GM15510 (cell line): ENCODE measurements around the gene SOCS3.

Experiments
- POLR2A ChIP-seq: IDR thresholded peaks from 3 replicates; pipeline ENCODE4 v1.6.1; 2011; ENCODE audit warnings: borderline replicate concordance; ENCODE audit not compliant: insufficient read length; ENCODE audit errors: extremely low read depth

SOCS3 gene

DNA sequence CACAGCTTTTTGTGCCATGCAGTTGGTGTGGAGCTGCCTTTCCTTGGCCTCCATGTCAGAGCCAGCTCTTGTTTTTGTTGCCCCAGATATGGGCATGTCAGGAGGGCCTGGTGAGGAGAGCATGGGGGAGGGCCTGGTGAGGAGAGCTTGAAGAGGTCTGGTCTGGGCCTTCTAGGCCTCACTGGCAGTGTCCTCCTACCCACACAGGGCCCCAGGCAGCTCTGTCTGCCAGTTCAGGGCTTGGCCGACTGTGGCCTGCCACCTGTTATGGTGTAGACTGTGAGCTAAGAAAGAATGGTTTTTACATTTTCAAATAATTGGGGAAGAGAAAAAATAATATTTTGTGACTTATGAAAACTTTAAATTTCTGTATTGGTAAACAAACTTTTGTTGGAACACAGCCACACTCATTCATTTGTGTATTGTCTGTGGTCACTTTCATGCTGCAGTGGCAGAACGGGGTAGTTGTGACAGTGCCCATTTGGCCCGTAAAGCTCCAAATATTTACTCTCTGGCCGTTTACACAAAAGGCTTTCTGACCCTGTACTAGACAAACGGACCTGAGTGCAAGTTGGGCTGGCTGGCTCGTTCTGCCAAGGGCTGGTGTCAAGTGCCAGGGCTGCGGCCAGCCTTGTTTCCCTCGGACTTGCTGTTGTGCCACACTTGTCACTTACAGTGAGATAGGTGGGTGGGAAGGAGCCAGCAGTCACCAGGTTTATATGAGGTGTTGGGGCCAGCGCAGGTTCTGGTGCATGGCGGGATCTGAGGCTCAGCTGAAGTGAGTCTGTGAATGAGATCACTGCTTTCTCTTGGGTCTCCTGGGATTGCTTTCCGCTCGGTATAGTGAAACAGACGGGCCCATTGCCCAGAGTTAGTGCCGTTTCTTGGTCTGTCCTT is 36.8 kb upstream of the SOCS3 start:
- TF ChIP-seq POLR2A = no peak

DNA sequence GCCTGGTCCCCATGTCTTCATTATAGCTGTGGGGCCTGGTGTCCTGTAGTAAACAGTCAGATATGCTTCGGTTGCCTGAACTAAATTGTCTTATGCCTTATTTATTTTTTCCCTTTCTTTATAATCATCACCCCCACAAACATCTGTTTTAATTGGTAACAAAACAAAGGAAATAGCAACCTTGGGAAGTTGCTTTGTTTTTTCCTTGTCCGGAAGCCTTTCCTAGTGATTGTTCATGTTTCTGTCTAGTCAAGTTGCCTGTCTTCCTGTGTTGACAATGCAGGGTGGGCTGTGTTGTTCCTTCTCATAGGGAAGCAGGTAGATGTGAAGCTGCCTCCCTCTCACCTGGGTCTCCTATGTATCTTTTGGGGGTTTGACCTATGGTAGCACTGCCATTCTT is 35.3 kb upstream of the SOCS3 start:
- no peak for TF ChIP-seq POLR2A

DNA sequence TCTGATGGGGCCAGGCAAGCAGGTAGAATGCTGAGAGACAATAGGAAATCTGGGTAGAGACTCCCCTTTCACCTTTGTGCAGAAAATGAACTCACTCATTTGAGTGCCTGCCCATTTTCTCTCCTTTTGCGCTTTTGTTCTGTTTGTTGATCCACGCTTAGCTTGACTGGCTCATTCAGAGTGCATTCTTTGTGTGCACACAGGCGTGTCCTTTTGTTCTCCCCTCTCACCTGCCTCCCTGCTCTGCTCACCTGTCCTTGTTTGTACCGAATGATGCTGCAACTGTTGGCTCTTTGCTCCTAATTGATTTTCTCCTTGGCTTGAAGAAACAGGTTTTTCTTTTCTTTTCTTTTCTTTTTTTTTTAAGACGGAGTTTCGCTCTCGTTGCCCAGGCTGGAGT is 34.3 kb upstream of the SOCS3 start:
- no peak for TF ChIP-seq POLR2A

DNA sequence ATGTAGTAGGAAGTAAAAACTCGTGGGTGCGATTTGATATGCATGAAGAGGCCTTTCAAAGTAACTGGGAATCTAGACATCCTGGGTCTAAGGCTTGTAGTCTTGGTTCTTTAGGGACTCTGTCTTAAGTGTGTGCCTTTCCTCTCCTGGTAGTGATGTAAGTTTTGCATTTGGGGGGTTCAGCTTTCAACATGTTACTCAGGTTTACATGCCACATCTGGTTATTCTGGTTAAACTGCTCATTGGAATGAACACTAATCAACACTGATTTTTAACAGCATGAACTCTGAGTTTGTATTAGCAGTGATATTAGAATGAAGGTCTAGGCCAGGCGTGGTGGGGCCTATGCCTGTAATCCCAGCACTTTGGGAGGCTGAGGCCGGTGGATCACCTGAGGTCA is 33.7 kb upstream of the SOCS3 start:
- TF ChIP-seq POLR2A = no peak

DNA sequence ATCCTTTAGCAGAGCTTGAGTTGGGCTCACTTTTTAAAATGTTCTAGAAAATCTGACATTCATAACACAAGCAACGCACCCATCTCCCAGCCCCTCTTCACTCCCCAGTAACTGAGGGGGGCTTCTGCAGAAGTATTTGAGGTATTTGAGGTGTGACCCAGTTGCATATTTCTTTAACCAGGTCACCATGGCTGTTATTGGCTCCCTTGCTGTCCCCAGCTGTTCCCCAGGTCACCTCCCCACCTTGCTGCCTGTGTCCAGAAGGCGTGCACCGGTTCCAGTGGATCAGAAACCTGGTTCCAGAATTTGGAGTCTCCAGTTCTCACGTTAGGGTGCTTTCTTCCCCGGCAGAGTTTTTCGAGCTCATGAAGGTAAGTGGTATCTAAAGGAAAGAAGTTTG is 32.4 kb upstream of the SOCS3 start:
- TF ChIP-seq POLR2A = no peak

DNA sequence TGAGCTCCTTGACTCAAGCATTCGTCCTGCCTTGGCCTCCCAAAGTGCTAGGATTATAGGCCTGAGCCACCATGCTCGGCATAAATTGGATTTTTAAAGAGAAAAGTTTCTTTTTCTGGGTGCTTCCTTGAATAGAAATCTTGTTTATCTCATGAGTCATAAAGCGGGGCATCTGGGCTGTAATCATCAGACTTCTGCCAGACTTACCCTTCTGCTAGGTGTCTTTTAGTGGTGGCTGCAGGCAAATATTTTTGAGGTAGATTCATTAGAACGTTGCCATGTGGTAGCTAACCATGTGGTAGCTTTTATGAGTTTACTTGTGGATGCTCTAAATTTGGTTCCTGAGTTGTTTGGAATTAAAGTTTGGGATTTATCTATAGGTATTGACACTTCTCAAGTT is 32.0 kb upstream of the SOCS3 start:
- no peak for TF ChIP-seq POLR2A

DNA sequence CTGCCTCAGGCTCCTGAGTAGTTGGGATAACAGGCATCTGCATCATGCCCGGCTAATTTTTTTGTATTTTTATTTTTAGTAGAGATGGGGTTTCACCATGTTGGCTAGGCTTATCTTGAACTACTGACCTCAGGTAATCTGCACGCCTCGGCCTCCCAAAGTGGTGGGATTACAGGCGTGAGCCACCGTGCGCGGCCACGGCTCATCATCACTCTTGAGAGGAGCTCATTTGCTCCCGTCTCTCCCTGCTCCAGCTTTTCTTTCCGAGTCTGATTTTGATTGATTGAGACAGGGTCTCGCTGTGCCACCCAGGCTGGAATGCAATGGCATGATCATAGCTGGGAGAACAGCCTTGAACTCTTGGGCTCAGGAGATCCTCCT is 31.2 kb upstream of the SOCS3 start:
- TF ChIP-seq POLR2A = no peak

DNA sequence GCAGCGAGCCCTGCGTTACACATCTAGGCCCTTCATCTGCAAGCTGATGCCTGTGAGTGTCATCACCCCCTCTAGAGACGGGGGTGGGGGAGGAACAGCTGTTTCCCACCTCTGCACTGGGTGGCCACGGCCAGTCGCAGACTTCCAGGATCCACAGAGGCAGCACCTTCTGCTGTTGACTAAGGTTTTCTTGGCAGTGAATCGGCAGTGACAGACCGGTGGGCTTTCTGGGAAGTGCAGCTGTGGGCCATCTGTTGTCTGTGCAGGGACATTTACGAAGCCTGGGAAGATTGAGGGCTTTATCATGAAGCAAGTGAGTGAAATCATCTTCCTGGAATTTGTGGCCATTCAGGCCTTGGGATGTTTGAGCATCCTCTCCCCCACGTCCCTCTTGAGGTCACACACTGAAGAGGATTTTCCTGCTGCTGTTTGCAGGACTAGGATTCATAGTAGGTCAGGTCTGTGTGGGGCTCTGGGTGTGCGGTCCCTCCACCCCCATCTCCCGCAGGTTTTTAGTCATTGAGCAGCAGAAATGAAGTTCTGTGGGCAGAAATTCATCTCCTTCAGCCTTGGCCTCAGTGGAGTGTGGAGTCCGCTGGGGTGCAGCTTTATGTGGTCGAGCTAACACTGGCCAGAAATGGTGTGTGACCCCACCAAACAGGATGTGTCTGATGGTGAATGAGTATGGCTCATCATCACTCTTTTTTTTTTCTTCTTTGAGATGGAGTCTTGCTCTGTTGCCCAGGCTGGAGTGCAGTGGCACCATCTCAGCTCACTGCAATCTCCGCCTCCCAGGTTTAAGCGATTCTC is 30.6 kb upstream of the SOCS3 start:
- TF ChIP-seq POLR2A = no peak

DNA sequence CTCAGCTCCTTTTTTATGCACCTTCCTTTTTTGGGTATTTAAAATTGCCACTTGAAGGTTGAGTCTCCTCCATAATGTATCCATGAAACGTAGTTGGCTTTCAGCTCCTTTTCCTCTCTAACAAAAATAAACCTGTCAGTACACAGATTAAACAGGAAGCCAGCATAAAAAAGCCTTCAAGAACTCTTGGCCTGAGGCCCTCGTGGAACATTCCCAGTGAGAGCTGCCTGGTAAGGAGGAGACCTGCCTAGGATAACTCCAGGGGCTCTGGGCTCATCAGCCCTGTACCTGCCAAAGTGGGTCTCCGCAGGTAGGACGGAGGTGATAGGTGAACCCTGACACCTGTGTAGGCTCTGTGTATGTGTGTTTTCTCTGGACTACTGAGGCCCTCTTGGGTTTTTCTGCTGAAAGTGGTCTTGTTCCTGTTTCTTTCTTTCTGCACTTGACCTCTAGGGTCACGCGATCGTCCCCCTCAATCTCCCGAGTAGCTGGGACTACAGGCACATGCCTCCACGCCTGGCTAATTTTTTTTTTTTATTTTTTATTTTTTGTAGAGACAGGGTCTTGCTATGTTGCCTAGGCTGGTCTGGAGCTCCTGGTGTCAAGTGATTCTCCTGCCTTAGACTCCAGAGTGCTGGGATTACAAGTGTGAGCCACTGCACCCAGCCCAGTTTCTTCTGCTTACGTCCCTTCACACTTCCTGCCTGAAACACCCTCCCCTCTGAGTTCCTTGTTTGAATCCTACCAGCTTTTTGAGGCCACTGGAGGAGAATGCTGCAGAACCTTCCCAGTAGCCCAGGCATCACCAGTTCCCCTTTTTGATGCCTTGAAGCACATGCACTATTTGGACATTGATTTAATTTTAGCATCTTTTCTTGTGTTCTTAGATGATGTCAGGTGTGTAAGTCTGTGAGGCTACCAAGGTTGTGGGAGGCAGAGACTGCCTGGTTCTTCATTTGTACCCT is 28.4 kb upstream of the SOCS3 start:
- TF ChIP-seq POLR2A = no peak

DNA sequence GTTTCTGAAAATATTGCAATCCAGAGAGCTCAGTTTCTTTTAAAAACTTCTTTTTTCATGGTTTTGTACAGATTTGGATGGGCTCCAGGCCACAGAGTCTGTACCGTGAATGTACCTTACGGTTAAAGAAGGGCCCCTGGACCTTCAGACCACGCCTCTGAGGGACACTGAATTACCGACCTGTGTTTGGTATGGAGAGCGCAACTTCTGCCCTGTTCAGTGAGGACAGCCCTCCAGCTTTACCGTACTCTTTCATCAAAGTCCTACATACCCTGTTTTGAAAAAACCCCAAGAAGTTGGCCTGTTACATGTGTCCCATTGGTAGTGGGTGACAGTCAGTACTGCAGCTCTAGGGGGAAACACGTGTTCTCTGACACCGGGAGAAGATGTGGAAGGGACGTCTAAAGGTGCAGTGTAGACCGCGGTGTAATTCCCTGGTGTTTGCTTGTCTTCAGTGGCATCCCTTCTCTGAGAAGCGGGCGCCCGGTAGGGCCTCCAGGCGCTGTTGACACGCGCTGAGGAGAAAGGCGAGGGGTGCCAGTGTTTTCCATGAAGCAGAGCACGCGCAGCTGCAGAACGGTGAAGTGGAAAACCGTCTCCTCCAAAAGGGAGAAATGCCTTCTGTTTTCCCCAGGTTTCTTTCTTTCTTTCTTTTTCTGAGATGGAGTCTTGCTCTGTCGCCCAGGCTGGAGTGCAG is 24.8 kb upstream of the SOCS3 start:
- no peak for TF ChIP-seq POLR2A

DNA sequence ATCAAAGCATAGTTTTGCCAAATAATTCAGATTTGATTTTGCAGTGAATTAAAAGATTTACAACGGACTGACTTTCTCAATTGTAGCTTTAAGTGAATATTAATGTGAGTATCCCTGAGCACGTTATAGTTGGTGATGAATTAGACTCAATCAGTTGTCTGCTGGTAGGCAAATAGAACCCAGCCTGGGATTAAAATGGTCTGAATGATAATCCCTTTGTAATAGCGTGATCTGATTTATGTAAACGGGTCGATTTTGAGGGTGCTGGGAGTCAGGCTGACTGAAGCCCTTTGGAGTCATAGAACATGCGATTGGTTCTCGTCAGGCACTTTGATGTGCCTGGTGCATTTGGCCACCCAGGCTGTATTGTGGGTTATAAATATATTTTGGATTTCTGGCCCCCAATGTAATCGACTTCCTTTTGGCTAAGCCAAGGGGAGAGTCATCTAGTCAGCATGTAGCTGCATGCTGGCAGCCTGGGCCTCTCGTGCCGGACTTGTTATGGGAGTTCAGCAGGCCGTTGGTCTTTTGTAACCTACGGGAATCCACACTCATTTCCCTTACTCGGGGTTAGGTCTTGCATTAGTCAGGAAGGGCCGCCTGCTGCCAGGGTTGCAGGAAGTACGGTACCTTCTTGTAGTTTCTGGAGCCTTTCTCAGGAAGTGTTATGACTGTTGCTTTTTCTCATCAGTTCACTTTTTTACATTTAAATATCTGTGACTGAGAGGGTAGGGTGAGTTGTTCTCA is 24.0 kb upstream of the SOCS3 start:
- TF ChIP-seq POLR2A = no peak

DNA sequence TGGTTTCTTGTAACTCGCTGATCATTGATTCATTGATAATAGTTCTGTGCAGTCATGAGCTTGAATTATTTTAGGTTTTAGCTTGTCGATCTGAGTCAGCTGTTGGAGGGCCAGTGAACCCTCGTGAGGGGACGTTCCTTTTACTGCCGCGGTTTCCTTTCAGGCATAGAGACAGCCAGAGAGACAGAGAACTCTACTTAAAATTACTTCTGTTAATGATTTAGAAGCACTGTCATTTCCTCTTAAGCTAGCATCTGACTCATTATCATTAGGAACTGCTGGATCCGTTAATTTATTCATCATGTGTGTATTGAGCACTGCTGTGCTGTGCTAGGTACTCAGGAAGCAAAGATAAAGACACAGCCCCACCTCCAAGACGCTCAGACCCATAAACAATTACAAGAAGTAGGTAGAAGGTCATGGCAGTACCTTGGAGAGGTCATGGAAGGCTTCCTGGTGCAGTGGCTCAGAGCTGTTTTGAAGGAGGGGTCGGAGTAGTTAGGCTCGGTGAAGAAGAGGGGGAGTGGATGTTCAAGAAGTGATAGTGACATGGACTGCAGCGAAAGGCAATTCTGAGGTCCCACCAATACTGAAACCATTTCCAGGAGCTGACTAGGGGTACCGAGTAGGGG is 21.8 kb upstream of the SOCS3 start:
- TF ChIP-seq POLR2A = no peak

DNA sequence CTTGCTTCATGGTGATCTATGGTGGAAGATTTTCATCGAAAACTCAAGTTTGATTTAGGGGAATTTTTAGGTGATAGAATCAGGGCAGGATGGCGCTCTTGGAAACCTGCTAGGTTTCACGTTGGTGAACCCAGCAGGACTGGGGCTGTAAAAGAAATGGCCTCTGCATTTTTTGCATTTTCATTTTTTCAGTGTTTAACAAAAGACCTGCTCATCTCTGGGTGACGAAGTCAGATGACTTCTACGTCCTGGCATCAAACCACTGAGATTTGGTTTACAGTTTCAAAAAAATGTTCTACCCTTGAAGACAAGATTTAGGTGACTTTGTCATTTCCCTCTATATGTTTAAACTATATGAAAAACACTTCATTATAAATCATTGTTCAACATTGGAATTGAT is 20.5 kb upstream of the SOCS3 start:
- no peak for TF ChIP-seq POLR2A

DNA sequence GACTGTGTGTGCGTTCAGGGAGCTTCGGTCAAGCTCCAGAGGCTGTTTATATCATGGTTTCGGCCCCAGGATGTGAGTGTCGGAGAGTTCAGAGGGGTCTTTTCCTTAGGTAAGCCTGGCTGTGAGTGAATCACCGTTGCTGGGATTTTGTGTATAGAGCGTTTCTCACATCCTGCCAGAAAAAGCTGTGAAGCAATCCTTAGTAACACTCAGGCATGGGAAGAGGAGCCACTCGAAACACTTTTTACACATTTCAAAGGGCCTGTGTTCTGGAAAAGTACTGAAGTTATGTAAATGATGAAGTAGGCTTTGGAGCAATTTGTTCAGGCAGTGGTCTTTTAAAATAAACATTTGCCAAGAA is 19.2 kb upstream of the SOCS3 start:
- TF ChIP-seq POLR2A = no peak
